Midbrain (tissue), 1 donor: ENCODE results near the gene PDIK1L.

Experiments
- DNase-seq: peaks from one replicate; lab custom pipeline; 2025; lab: John Stamatoyannopoulos, UW

Gene PDIK1L

DNA sequence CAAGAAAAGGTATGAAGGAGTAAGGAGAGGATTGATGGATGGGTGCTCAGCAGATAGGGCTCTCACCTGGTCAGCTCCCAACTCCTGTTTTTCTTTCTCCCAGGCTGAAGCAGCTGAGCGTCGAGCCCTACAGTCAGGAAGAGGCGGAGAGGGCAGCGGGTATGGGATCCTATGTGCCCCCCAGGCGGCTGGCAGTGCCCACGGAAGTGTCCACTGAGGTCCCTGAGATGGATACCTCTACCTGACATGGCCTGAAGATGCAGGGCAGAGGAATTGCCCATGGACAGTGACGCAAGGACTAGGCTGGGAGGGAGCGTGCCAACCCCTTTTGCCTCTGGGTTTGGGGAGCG is 58.8 kb downstream of the PDIK1L start:
- DNase-seq, result no peak

DNA sequence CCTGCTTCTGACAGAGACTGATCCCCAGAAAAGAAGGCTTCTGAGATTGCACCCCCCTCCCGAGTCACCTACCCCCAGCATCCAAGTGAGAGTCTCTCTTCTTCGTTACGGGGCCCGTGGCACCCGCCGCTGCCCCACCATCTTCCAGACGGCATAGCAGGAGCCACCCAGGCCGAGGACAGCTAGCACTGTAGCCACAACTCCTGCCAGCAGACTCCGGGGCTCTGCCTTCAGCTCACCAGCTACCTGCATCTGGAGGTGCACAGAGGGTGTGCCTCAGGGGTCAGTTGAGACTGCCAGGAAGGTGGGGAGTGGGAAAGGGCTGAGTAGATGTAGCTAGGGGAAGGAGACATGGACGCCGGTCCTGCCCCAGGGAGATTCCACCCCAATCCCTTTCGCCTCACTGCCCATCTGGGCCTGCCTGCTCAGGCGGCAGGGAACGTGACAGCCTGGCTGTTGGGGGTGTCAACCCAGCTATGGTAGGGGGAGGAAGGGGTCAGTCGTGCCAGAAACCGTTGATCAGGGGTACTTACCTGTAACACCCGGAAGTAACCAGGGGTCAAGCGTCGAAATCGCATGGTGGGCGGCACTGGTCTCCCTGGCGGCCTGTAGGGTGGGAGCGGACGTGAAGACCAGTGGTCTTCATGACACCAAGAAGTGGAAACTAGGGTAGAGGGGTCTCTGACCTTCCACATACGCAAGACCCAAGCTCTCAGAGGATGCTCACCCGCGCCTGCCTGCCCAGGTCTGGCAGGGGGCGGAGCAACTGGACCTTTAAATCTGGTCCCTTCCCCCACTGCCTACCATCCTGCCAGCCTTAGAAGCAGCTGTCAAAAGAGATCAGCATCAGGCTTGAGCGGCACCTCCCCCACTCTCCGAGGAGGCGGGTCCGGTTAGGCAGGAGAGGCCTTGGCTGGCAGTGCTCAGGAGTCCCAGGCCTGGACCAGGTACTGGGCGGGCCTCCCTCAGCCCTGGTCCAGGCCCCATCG is 59.8 kb downstream of the PDIK1L start, which contains the start of gene ZNF593OS:
TSS of gene ZNF593OS (minus strand) at position 749 of the 989 bp plus-strand sequence. CDS start at position 578, 171 bp downstream.
- DNase-seq, result no peak
